Neural progenitor cell (in vitro differentiated cells): ENCODE data around the gene STAT2. TPM values are rescaled to one million over a fixed set of nuclear protein-coding genes. Genes with fewer than 3 reads are reported as not detected.

Source experiments
- DNase-seq: peaks from one replicate; pipeline ENCODE4 v3.0.0-alpha.2; 2016; ENCODE audit warnings: low spot score
- H2AFZ ChIP-seq: fragments of 200-600 bp; sonication (generic); replicated peaks from 2 replicates; pipeline ENCODE4 v1.6.1; 2016; ENCODE audit warnings: antibody characterized with exemption
- H3F3A ChIP-seq: fragments of 200-600 bp; sonication (generic); 2 replicates; pipeline ENCODE4 v1.6.1; 2016; ENCODE audit warnings: antibody characterized with exemption, low read depth
- H3K27ac ChIP-seq: fragments of 200-600 bp; sonication (generic); 2 replicates; pipeline ENCODE4 v1.5.1; 2016; ENCODE audit warnings: mild to moderate bottlenecking
- H3K27me3 ChIP-seq: fragments of 200-600 bp; sonication (generic); 2 replicates; pipeline ENCODE4 v1.6.1; 2016; ENCODE audit warnings: mild to moderate bottlenecking, moderate library complexity
- H3K36me3 ChIP-seq: fragments of 200-600 bp; sonication (generic); 2 replicates; pipeline ENCODE4 v1.5.1; 2016
- H3K4me1 ChIP-seq: fragments of 200-600 bp; sonication (generic); 2 replicates; pipeline ENCODE4 v1.6.1; 2016; ENCODE audit warnings: mixed run types
- H3K4me2 ChIP-seq: fragments of 200-600 bp; sonication (generic); 2 replicates; pipeline ENCODE4 v1.6.1; 2016
- H3K4me3 ChIP-seq: fragments of 200-600 bp; sonication (generic); 2 replicates; pipeline ENCODE4 v1.5.1; 2016
- H3K79me2 ChIP-seq: fragments of 200-600 bp; sonication (generic); 2 replicates; pipeline ENCODE4 v1.6.1; 2016; ENCODE audit warnings: low read depth
- H3K9ac ChIP-seq: fragments of 200-600 bp; sonication (generic); 2 replicates; pipeline ENCODE4 v1.6.1; 2016
- H3K9me3 ChIP-seq: fragments of 200-600 bp; sonication (generic); 2 replicates; pipeline ENCODE4 v1.5.1; 2016; ENCODE audit warnings: low read depth
- H4K20me1 ChIP-seq: fragments of 200-600 bp; sonication (generic); 2 replicates; pipeline ENCODE4 v1.6.1; 2016; ENCODE audit warnings: low read depth
- H3K27ac Mint-ChIP-seq: 3 replicates; pipeline ENCODE4 v1.8.0; 2021; ENCODE audit warnings: mixed read lengths
- H3K27me3 Mint-ChIP-seq: 2 replicates; pipeline ENCODE4 v1.8.0; 2022; ENCODE audit warnings: low read depth, mild to moderate bottlenecking, inconsistent platforms, moderate library complexity, mixed read lengths; ENCODE audit not compliant: insufficient read depth
- H3K36me3 Mint-ChIP-seq: 3 replicates; pipeline ENCODE4 v1.8.0; 2021; ENCODE audit warnings: mixed read lengths
- H3K4me1 Mint-ChIP-seq: 3 replicates; pipeline ENCODE4 v1.8.0; 2021; ENCODE audit warnings: mixed read lengths
- H3K4me3 Mint-ChIP-seq: 3 replicates; pipeline ENCODE4 v1.8.0; 2021; ENCODE audit warnings: mild to moderate bottlenecking, moderate library complexity, mixed read lengths
- H3K9me3 Mint-ChIP-seq: 3 replicates; pipeline ENCODE4 v1.8.0; 2020; ENCODE audit warnings: mixed read lengths
- EZH2 ChIP-seq: fragments of 200-600 bp; sonication (generic); IDR thresholded peaks from 2 replicates; pipeline ENCODE4 v1.6.1; 2017; ENCODE audit warnings: antibody characterized with exemption, mild to moderate bottlenecking, moderate library complexity
- EZH2phosphoT487 ChIP-seq: fragments of 200-600 bp; sonication (generic); IDR thresholded peaks from 2 replicates; pipeline ENCODE4 v1.6.1; 2017; ENCODE audit warnings: antibody characterized with exemption
- total RNA-seq: library from RNA; depleted of rRNA; stranded (reverse); fragments of >200 nt; gene quantifications from 2 replicates; pipeline ENCODE4 v1.2.3, GENCODE V29; 2015; ENCODE audit warnings: low replicate concordance
- TF ChIP-seq, protein P1 (sequence below): fragments of 200-600 bp; sonication (generic); IDR thresholded peaks from 2 replicates; pipeline ENCODE4 v1.5.1; 2017; ENCODE audit warnings: antibody characterized with exemption, mild to moderate bottlenecking

STAT2 gene
- total RNA-seq, 1 donor from 2014 or later = 86.4 TPM

DNA sequence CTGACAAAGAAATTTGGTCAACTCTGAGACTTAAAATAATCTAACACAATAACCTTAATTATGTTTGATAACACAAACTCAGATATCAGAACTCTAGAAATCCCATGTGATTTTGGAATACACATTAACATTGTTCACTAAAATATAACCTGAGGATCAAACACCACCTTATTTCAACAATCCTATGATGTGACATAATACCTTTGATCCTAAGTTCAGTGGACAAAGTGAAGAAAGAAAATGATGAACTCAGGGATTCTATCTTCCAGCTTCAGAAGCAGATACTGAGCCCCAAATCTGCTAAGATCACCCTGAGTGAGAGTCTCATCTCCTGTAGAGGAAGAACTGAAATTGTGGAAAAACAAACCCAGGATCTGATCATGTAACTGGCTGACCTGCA, 38.4 kb upstream of the STAT2 start:
- Histone ChIP-seq H3K4me2 (no peak overlapping the region), H3K79me2 (no peaks in the 10 kb centered on the region), H3K27me3 (no peaks in the 10 kb centered on the region), H3K9me3 (no peaks in the 10 kb centered on the region), H4K20me1 (no peaks in the 10 kb centered on the region), H3K27ac (no peak overlapping the region), H3K4me1 (no peaks in the 10 kb centered on the region), H3F3A (no peaks in the 10 kb centered on the region), H2AFZ (no peak overlapping the region), H3K4me3 (no peak overlapping the region), H3K36me3 (no peaks in the 10 kb centered on the region), H3K9ac (no peak overlapping the region)
- Mint-ChIP-seq H3K9me3 (peaks cover 14% of the 10 kb centered on the region), H3K27ac (no peak overlapping the region), H3K4me3 (no peak overlapping the region), H3K4me1 (no peaks in the 10 kb centered on the region), H3K27me3 (peaks cover 9% of the 10 kb centered on the region), H3K36me3 (no peaks in the 10 kb centered on the region)
- DNase-seq = no peak
- TF ChIP-seq EZH2phosphoT487 (no peak), EZH2 (no peak)
- TF ChIP-seq, protein P1, sequence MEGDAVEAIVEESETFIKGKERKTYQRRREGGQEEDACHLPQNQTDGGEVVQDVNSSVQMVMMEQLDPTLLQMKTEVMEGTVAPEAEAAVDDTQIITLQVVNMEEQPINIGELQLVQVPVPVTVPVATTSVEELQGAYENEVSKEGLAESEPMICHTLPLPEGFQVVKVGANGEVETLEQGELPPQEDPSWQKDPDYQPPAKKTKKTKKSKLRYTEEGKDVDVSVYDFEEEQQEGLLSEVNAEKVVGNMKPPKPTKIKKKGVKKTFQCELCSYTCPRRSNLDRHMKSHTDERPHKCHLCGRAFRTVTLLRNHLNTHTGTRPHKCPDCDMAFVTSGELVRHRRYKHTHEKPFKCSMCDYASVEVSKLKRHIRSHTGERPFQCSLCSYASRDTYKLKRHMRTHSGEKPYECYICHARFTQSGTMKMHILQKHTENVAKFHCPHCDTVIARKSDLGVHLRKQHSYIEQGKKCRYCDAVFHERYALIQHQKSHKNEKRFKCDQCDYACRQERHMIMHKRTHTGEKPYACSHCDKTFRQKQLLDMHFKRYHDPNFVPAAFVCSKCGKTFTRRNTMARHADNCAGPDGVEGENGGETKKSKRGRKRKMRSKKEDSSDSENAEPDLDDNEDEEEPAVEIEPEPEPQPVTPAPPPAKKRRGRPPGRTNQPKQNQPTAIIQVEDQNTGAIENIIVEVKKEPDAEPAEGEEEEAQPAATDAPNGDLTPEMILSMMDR = no peak

DNA sequence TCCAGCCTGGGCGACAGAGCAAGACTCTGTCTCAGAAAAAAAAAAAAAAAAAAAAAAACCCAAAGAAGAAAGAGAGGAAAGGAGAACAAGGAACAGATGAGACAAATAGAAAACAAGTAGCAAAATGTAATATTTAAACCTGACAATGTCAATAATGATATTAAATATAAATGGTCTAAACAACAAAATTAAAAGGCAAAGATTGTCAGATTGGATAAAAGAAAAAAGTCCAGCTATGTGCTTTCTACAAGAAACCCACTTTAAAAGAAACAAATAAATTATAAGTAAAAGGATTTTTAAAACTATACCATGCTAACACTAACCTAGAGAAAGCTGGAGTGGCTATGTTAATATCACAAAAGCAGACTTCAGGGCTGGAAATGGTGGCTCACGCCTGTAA, 32.4 kb upstream of the STAT2 start:
- peaks cover 2% of the 10 kb centered on the region for H3K4me1 ChIP-seq
- H3K4me2 ChIP-seq = no peak overlapping the region
- no peak for TF ChIP-seq EZH2phosphoT487
- H3K4me3 ChIP-seq = no peak overlapping the region
- H3K79me2 ChIP-seq = no peaks in the 10 kb centered on the region
- H3K4me1 Mint-ChIP-seq = peaks cover 4% of the 10 kb centered on the region
- H3K36me3 Mint-ChIP-seq = no peaks in the 10 kb centered on the region
- no peak overlapping the region for H3K4me3 Mint-ChIP-seq
- H3K27ac Mint-ChIP-seq = no peak overlapping the region
- peaks cover 6% of the 10 kb centered on the region for H3K27me3 Mint-ChIP-seq
- no peaks in the 10 kb centered on the region for H3K36me3 ChIP-seq
- no peak overlapping the region for H3K9ac ChIP-seq
- no peaks in the 10 kb centered on the region for H3F3A ChIP-seq
- H3K27me3 ChIP-seq = no peaks in the 10 kb centered on the region
- H3K9me3 ChIP-seq = no peaks in the 10 kb centered on the region
- H3K27ac ChIP-seq = no peak overlapping the region
- no peak overlapping the region for H2AFZ ChIP-seq
- H3K9me3 Mint-ChIP-seq = peaks cover 3% of the 10 kb centered on the region
- DNase-seq = no peak
- H4K20me1 ChIP-seq = no peaks in the 10 kb centered on the region

DNA sequence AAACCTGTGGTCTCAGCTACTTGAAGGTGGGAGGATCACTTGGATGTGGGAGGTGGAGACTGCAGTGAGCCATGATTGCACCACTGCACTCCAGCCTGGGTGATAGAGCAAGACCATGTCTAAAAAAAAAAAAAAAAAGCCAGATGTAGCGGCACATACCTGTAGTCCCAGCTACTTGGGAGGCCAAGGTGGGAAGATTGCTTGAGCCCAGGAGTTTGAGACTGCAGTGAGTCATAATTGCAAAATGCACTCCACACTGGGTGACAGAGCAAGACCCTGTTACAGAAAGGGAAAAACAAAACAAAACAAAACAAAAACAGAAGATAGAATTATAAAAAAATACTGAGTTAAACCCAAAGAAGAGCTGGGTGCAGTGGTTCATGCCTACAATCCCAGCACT, 31.8 kb upstream of the STAT2 start:
- no peaks in the 10 kb centered on the region for H3F3A ChIP-seq
- H3K27ac ChIP-seq = no peak overlapping the region
- no peak overlapping the region for H3K9ac ChIP-seq
- H3K9me3 ChIP-seq = no peaks in the 10 kb centered on the region
- no peak overlapping the region for H3K27ac Mint-ChIP-seq
- no peaks in the 10 kb centered on the region for H4K20me1 ChIP-seq
- H3K79me2 ChIP-seq = no peaks in the 10 kb centered on the region
- no peak overlapping the region for H3K4me2 ChIP-seq
- DNase-seq = no peak
- peaks cover 9% of the 10 kb centered on the region for H3K4me1 Mint-ChIP-seq
- no peaks in the 10 kb centered on the region for H3K36me3 Mint-ChIP-seq
- no peaks in the 10 kb centered on the region for H3K36me3 ChIP-seq
- H3K27me3 Mint-ChIP-seq = peaks cover 7% of the 10 kb centered on the region
- H2AFZ ChIP-seq = no peak overlapping the region
- H3K4me3 ChIP-seq = no peak overlapping the region
- H3K27me3 ChIP-seq = no peaks in the 10 kb centered on the region
- no peak overlapping the region for H3K4me3 Mint-ChIP-seq
- H3K9me3 Mint-ChIP-seq = peaks cover 3% of the 10 kb centered on the region
- no peak for TF ChIP-seq EZH2phosphoT487
- TF ChIP-seq, protein P1 = no peak
- no peak for TF ChIP-seq EZH2
- H3K4me1 ChIP-seq = peaks cover 6% of the 10 kb centered on the region

DNA sequence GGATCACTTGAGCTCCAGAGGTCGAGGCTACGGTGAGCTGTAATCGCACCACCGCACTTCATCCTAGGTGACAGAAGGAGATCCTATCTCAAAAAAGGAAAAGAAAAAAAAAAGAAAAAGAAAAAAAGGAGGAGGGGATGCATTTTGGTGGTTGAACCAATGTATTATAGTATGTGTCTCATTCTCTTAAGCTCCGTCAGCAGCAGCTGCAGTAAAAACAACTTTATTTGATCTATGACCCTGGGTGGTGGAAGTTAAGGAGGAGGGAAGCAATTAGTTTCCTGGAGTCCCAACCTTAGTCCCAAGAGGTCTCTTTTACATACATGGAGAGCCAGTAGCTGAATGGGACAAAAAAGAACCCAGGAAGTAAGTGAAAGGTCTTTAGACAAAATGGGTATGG, 29.5 kb upstream of the STAT2 start:
- no peak overlapping the region for H3K4me2 ChIP-seq
- H3K4me3 ChIP-seq = no peak overlapping the region
- no peak overlapping the region for H3K4me3 Mint-ChIP-seq
- H3K27me3 Mint-ChIP-seq = peaks cover 6% of the 10 kb centered on the region
- no peak for DNase-seq
- H3K27ac Mint-ChIP-seq = no peak overlapping the region
- H3K4me1 Mint-ChIP-seq = peaks cover 11% of the 10 kb centered on the region
- H3K9me3 Mint-ChIP-seq = peaks cover 3% of the 10 kb centered on the region
- peaks cover 6% of the 10 kb centered on the region for H3K4me1 ChIP-seq
- no peak overlapping the region for H3K27ac ChIP-seq
- H3K27me3 ChIP-seq = no peaks in the 10 kb centered on the region
- no peaks in the 10 kb centered on the region for H3F3A ChIP-seq
- TF ChIP-seq, protein P1 = no peak
- no peak overlapping the region for H2AFZ ChIP-seq
- no peaks in the 10 kb centered on the region for H3K9me3 ChIP-seq
- H3K9ac ChIP-seq = no peak overlapping the region
- H4K20me1 ChIP-seq = no peaks in the 10 kb centered on the region
- no peaks in the 10 kb centered on the region for H3K36me3 Mint-ChIP-seq
- H3K79me2 ChIP-seq = no peaks in the 10 kb centered on the region
- no peaks in the 10 kb centered on the region for H3K36me3 ChIP-seq
